HG02798 (cell line): ENCODE results near the gene MYOM1.
"Not testable (repeated sequence)": the region's sequence is repeated elsewhere in the genome, so short reads cannot be mapped to it uniquely, and the experiment has no call there.

Source experiments
- ATAC-seq: cut with Tn5 transposase; IDR thresholded peaks from one replicate; pipeline ENCODE4 v1.9.1; 2021; ENCODE audit warnings: mild to moderate bottlenecking; ENCODE audit not compliant: unreplicated experiment, poor library complexity

MYOM1 gene

GRCh38 chr18:3063766-3064165, 156.0 kb downstream of the MYOM1 start:
- not testable (repeated sequence) for ATAC-seq

GRCh38 chr18:3062798-3063680, 156.7 kb downstream of the MYOM1 start:
- ATAC-seq = peak; percentile 60

GRCh38 chr18:3061581-3062312, 158.0 kb downstream of the MYOM1 start:
- ATAC-seq = peak; percentile 44

GRCh38 chr18:3060667-3061580, 158.8 kb downstream of the MYOM1 start:
- ATAC-seq = no peak

GRCh38 chr18:3059272-3059671, 160.5 kb downstream of the MYOM1 start:
- ATAC-seq = no peak

- no peak for ATAC-seq
Observed at GRCh38 chr18:3058328-3059191, 161.2 kb downstream of the MYOM1 start.

GRCh38 chr18:3057526-3057925, 162.2 kb downstream of the MYOM1 start:
- ATAC-seq = no peak

GRCh38 chr18:3056311-3056710, 163.5 kb downstream of the MYOM1 start:
- no peak for ATAC-seq

GRCh38 chr18:3055816-3056215, 164.0 kb downstream of the MYOM1 start:
- ATAC-seq = no peak

GRCh38 chr18:3055186-3055728, 164.5 kb downstream of the MYOM1 start:
- ATAC-seq = no peak

- no peak for ATAC-seq
Observed at GRCh38 chr18:3054780-3055179, 165.0 kb downstream of the MYOM1 start.

GRCh38 chr18:3054214-3054613, 165.6 kb downstream of the MYOM1 start:
- ATAC-seq = no peak

- no peak for ATAC-seq
Observed at GRCh38 chr18:3053081-3053480, 166.7 kb downstream of the MYOM1 start.

GRCh38 chr18:3052411-3052758, 167.4 kb downstream of the MYOM1 start:
- ATAC-seq = no peak

GRCh38 chr18:3051718-3052410, 167.9 kb downstream of the MYOM1 start:
- ATAC-seq = no peak

GRCh38 chr18:3049897-3050454, 169.8 kb downstream of the MYOM1 start:
- not testable (repeated sequence) for ATAC-seq

GRCh38 chr18:3048820-3049349, 170.9 kb downstream of the MYOM1 start:
- ATAC-seq = no peak

- ATAC-seq = no peak
Observed at GRCh38 chr18:3048121-3048520, 171.6 kb downstream of the MYOM1 start.
